Skeletal muscle tissue (tissue), 4 donors: Measurements from ENCODE around the gene FUT9. TPM values are rescaled to one million over a fixed set of nuclear protein-coding genes. Genes with fewer than 3 reads are reported as not detected.

Experiments used
- H3K27ac ChIP-seq: one replicate; pipeline ENCODE4 v1.7.0; 2013; ENCODE audit warnings: mild to moderate bottlenecking, low read depth, low read length, inconsistent platforms
- H3K27me3 ChIP-seq, 3 donors: one replicate each; pipeline ENCODE4 v1.7.0; 2013; ENCODE audit warnings: low read length in 3 of 3; ENCODE audit not compliant: control insufficient read depth in 3 of 3, insufficient read depth in 3 of 3
- H3K36me3 ChIP-seq, 3 donors: one replicate each; pipeline ENCODE4 v1.7.0; 2013; ENCODE audit warnings: low read length in 3 of 3; ENCODE audit not compliant: control insufficient read depth in 3 of 3, insufficient read depth in 3 of 3
- H3K4me1 ChIP-seq, 3 donors: one replicate each; pipeline ENCODE4 v1.7.0; 2013; ENCODE audit warnings: low read length in 3 of 3, mild to moderate bottlenecking in 3 of 3; ENCODE audit not compliant: control insufficient read depth in 3 of 3, insufficient read depth in 3 of 3
- H3K4me3 ChIP-seq, 3 donors: one replicate each; pipeline ENCODE4 v1.7.0; 2013; ENCODE audit warnings: low read length in 3 of 3
- H3K9ac ChIP-seq, 3 donors: one replicate each; pipeline ENCODE4 v1.7.0; 2013; ENCODE audit warnings: low read length in 3 of 3, mild to moderate bottlenecking in 3 of 3, moderate library complexity in 2 of 3, low read depth in 1 of 3
- H3K9me3 ChIP-seq, 3 donors: one replicate each; pipeline ENCODE4 v1.7.0; 2013; ENCODE audit warnings: low read length in 3 of 3; ENCODE audit not compliant: control insufficient read depth in 3 of 3
- total RNA-seq: library from RNA; depleted of rRNA; stranded (reverse); fragments of >200 nt; gene quantifications from one replicate; pipeline ENCODE4 v1.2.3, GENCODE V29; 2014
- donor health status: Osteomylitis.

Gene FUT9
- total RNA-seq, 1 donor from 2014 or later = under 0.01 TPM

DNA sequence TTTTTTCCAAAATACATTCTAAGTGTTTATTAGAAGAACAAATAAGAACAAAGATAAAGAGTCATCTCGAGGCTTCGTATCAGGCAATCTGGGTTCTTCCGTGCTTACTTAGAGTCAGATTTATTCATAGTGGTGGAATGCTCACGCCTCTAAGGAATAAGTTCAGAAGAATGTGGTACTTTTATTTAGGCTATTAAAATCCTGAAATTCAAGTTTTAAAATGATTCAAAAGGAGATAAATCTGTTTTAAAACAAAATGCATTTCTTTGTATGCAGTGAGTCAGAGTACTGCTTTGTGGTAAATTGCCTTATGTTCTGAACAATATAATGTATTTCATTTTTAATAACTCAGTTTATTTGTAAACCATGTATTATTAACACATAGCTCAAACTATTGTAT, 89.1 kb downstream of the FUT9 start:
- H3K27ac ChIP-seq = no peak overlapping the region
- no peaks in the 10 kb centered on the region for H3K27me3 ChIP-seq
- H3K9me3 ChIP-seq = no peaks in the 10 kb centered on the region
- H3K4me3 ChIP-seq = no peak overlapping the region
- no peak overlapping the region for H3K9ac ChIP-seq
- H3K4me1 ChIP-seq = no peaks in the 10 kb centered on the region
- no peaks in the 10 kb centered on the region for H3K36me3 ChIP-seq

DNA sequence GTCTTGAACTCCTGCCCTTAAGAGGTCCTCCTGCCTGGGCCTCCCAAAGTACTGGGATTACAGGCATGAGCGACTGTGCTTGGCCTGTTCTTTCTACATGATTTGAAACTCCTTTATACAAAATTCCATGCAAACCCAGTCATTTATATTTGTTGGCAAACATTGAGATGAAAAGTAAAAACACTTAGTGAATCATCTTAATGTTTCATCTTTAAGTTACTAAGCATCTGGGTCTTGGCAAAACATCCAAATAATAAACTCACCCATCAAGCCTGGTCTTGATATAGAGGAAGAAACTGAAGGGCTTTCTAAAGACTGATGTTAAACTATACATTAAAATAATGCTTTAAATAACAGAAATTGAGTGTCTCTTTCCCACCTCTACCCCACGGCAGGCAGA, 95.1 kb downstream of the FUT9 start:
- Histone ChIP-seq H3K4me1 (no peaks in the 10 kb centered on the region), H3K27me3 (no peaks in the 10 kb centered on the region), H3K9ac (no peak overlapping the region), H3K9me3 (no peaks in the 10 kb centered on the region), H3K36me3 (no peaks in the 10 kb centered on the region), H3K4me3 (no peak overlapping the region), H3K27ac (no peak overlapping the region)

DNA sequence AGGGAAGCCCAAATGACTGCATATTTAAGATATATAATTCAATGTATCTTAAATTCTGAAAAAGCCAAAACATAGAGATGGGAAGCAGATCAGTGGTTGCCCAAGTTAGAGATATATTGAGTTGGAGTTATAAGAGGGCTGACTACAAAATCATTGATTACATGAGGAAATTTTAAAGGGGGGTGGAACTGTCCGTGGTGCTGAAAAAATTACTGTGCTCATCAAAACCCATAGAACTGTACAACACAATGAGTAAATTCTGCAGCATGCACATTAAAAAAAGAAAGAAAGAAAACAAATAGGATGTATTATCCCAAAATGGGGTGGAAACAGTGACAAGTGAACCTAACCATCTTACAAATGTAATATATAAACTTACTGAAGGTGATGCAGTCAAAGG, 100.9 kb downstream of the FUT9 start:
- Histone ChIP-seq H3K4me1 (no peaks in the 10 kb centered on the region), H3K27ac (no peak overlapping the region), H3K9ac (no peak overlapping the region)

DNA sequence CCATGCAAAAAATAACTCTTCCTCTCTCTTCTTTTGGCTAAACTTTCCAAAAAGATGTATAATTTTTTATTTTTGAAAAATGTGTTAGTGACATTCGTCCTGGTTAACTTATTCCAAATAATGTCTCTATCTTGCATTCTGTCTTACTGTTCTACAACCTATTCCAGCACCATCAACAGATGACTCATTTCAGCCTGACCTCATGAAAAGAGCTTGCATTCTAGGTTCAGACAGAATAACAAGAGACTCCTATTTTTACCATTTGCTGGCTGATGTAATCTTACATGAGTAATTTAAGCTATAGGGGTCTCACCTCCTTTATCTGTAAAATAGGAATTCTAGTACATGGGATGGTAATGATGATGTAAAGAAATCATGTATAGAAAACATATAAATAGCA, 109.0 kb downstream of the FUT9 start:
- Histone ChIP-seq H3K4me1 (no peaks in the 10 kb centered on the region), H3K9me3 (no peaks in the 10 kb centered on the region), H3K27me3 (no peaks in the 10 kb centered on the region), H3K36me3 (no peaks in the 10 kb centered on the region), H3K9ac (no peak overlapping the region), H3K4me3 (no peak overlapping the region), H3K27ac (no peak overlapping the region)

More for the DNA sequence above, 100.9 kb downstream of the FUT9 start:
- no peak overlapping the region for H3K4me3 ChIP-seq
- H3K9me3 ChIP-seq = no peaks in the 10 kb centered on the region
- no peaks in the 10 kb centered on the region for H3K27me3 ChIP-seq
- H3K36me3 ChIP-seq = no peaks in the 10 kb centered on the region

DNA sequence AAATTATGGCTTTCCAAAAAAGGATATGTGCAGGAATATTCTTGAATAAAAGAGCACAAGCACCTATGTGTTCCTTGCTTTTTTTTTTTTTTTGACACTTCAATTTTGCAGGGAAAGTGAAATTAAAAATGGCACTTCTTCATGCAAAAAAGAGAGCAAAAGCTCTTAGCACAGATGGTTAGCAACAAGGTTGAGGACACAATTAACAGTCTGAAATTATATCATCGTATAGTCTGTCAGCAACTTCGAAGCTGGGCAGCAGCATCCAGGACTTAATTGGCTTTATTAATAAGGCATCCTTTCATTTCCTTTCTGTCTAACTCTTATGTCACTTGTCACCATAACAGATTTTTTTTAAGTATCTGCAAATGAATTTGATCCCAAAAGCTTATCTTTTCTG, 122.6 kb downstream of the FUT9 start:
- Histone ChIP-seq H3K27ac (no peak overlapping the region), H3K4me1 (no peaks in the 10 kb centered on the region), H3K36me3 (no peaks in the 10 kb centered on the region), H3K9ac (no peak overlapping the region), H3K9me3 (no peaks in the 10 kb centered on the region), H3K4me3 (no peak overlapping the region), H3K27me3 (no peaks in the 10 kb centered on the region)

DNA sequence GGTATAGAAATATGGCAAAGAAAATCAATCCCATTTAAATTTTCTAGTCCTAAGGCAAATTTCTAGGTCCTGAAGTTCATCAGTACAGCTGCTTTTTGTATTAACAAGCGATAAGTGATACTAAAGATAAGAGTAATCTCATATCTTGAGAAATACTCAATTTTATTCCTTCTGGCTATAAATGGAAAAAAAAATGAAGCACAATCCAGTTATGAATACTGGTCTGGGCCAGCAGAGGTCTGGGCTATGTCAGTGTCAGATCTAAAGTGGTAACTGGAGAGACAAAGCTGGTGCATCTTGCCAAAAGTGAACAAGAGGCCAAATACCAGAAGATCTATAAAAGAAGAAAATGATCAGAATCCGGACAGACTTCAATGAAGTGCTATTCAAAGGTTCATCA, 126.4 kb downstream of the FUT9 start:
- no peak overlapping the region for H3K27ac ChIP-seq
- H3K4me3 ChIP-seq = no peak overlapping the region
- no peaks in the 10 kb centered on the region for H3K9me3 ChIP-seq
- no peaks in the 10 kb centered on the region for H3K27me3 ChIP-seq
- H3K4me1 ChIP-seq = no peaks in the 10 kb centered on the region
- no peak overlapping the region for H3K9ac ChIP-seq
- H3K36me3 ChIP-seq = no peaks in the 10 kb centered on the region

DNA sequence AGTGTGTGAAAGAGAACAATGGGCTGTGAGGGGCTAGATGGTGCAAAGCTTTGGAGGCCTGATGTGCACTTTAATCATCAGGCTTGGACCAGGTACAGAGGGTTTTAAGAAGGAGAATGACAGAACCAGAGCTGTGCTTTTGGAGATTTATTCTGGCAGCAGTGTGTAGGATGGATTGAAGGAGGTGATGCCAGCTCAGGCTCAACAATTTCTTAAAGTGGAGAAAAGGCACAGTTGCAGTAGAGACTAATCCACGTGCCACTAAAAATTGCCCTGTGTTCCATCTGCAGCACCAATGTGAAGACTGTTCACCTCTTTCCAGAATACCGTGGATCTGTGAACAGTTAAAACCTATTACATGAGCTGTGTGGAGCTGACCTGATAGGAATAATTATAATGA, 134.7 kb downstream of the FUT9 start:
- Histone ChIP-seq H3K9me3 (no peaks in the 10 kb centered on the region), H3K36me3 (no peaks in the 10 kb centered on the region), H3K27ac (no peak overlapping the region), H3K27me3 (no peaks in the 10 kb centered on the region), H3K4me1 (no peaks in the 10 kb centered on the region), H3K9ac (no peak overlapping the region), H3K4me3 (no peak overlapping the region)

DNA sequence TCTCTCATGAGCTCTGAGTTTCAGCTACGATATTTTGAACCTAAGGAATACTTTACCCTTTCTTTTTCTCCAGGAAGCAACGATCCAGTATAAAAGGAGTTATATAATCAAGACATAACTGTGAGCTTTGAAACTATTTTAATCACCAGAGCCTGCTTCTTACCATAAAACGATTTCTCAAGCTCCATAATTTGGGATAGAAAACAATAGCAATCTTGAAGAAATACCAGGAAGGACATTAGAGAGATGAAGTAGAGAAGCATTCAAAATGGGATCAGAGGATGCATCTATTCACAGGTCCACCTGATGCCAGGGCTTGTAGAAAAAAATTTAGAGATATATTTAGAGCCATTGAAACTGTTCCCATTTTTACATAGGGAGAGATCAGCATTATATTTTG, 135.9 kb downstream of the FUT9 start:
- H3K9me3 ChIP-seq = no peaks in the 10 kb centered on the region
- no peaks in the 10 kb centered on the region for H3K36me3 ChIP-seq
- no peak overlapping the region for H3K4me3 ChIP-seq
- no peaks in the 10 kb centered on the region for H3K4me1 ChIP-seq
- H3K27me3 ChIP-seq = no peaks in the 10 kb centered on the region
- H3K27ac ChIP-seq = no peak overlapping the region
- no peak overlapping the region for H3K9ac ChIP-seq

DNA sequence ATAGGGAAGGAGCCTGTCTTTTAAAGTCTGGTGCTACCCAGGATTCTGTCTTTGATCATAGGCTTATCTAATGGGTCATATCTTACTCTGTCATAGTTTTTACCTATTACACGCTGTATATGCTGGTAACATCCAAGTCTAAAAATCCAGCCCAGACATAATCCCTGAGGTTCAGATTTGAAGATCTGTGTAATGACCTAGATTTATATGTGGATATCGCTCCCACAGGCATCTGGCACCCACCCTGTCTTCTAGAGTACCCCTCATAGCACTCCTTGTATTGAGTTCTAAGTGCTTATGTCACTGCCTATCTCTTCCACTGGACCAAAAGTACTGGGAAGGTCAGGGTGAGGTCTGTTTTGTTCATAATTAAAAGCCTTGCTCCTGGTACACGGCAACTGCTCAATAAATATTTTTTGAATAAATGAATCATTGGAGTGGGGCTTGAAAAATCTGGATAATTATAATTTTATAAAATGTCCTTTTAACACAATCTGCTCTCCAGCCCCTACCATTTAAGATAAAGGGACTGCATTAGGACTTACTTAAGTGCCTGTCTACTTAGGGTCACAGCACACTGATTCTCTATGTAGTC, 136.4 kb downstream of the FUT9 start:
- no peak overlapping the region for H3K27ac ChIP-seq
- H3K9ac ChIP-seq = no peak overlapping the region
- H3K36me3 ChIP-seq = no peaks in the 10 kb centered on the region
- H3K27me3 ChIP-seq = no peaks in the 10 kb centered on the region
- no peaks in the 10 kb centered on the region for H3K9me3 ChIP-seq
- no peaks in the 10 kb centered on the region for H3K4me1 ChIP-seq
- H3K4me3 ChIP-seq = no peak overlapping the region

DNA sequence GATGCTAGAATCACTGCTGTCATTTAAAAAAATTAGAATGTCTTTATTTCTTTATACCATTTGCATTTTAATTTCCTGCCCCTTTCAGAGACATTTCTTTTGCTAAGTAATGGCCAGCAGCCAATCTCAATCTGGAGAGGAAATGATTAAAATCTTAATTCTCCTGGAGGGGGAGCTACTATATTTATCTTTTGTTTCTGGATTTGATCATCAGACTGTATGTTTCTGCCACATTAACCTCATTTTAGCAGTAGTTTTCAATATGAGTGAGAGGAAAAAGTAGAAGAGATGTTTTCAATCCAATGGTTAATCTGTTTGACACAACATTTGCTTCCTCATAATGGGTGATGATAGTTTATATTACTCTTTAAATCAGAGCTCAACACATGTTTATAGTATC, 138.0 kb downstream of the FUT9 start:
- H3K27ac ChIP-seq = no peak overlapping the region
- no peaks in the 10 kb centered on the region for H3K27me3 ChIP-seq
- no peak overlapping the region for H3K9ac ChIP-seq
- H3K9me3 ChIP-seq = no peaks in the 10 kb centered on the region
- H3K36me3 ChIP-seq = no peaks in the 10 kb centered on the region
- H3K4me3 ChIP-seq = no peak overlapping the region
- no peaks in the 10 kb centered on the region for H3K4me1 ChIP-seq

DNA sequence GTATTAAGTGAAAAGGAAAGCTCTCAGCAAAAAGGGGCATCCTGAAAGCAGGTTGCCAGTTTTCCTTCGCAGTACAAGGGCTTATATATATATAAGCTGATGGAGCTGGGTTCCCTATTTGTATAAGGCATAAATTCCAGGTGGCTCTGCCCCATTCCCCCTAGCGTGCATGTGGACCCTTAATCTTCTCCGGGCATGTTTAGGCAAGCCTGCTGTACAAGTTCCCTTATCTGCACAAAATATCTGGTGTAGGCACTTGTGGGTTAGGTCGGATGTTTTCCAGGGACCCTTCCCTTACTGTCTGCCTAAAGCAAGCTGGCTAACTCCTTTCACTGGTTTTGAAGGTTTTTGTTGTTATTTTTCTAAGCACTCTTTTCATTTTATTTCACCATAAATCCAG, 140.7 kb downstream of the FUT9 start:
- Histone ChIP-seq H3K27ac (no peak overlapping the region), H3K36me3 (no peaks in the 10 kb centered on the region), H3K9me3 (no peaks in the 10 kb centered on the region)

More for the DNA sequence above, 140.7 kb downstream of the FUT9 start:
- Histone ChIP-seq H3K4me1 (no peaks in the 10 kb centered on the region), H3K9ac (no peak overlapping the region), H3K27me3 (no peaks in the 10 kb centered on the region), H3K4me3 (no peak overlapping the region)
